DMS 273 (cell line): ENCODE data around the gene RNPS1.

ENCODE experiments used
- DNase-seq: peaks from one replicate; lab custom pipeline; 2025; ENCODE audit not compliant: unreplicated experiment; lab: John Stamatoyannopoulos, UW

RNPS1 gene

DNA sequence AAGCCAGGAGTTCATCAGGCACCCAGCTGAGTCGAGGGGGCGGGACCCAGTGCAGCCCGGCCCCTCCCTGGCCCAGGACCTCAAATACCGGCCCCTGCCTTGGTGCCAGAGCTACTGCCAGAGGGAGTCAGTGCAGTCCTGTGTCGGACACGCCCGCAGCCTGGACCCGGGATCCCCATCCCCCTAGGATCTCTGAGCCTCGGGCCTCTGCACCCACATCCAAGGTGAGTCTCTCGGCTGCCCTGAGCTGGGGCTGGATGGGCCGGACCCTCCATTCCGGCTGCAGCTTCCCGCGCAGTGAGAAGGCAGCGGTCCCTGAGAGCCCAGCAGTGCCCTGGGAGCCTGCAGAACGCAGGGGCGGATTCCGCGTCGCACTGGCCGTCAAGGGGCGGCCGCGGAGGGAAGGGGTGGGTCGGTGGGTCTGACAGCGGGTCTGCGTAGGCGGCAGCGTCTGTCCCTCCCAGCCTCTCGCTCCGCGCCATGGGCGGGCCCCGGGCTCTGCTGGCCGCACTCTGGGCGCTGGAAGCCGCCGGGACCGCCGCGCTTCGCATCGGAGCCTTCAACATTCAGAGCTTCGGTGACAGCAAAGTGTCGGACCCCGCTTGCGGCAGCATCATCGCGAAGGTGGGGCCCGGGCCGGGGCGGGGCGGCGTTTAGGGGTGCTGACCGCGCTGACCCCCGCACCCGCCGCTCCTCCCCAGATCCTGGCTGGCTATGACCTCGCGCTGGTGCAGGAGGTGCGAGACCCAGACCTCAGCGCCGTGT is 31.4 kb downstream of the RNPS1 start, which contains the start of gene DNASE1L2:
TSS of gene DNASE1L2 (plus strand) at position 108 of the 765 bp plus-strand sequence. CDS start at position 481, 373 bp downstream.
- DNase-seq, result peak; percentile 83

GRCh38 chr16:2235695-2236336 is 32.1 kb downstream of the RNPS1 start:
- peak; percentile 53 for DNase-seq

DNA sequence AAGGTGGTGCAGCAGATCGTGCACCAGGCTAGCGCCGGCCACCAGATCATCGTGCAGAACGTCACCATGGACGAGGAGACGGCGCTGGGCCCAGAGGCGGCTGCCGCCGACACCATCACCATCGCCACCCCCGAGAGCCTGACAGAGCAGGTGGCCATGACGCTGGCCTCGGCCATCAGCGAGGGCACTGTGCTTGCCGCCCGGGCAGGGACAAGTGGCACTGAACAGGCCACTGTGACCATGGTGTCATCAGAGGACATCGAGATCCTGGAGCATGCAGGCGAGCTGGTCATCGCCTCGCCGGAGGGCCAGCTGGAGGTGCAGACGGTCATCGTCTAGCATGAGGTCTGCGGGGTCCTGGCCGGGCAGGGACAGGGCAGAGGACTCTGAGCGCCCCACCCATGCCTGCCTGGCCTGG is 32.7 kb downstream of the RNPS1 start:
- no peak for DNase-seq

- DNase-seq, result no peak
Observed at GRCh38 chr16:2234813-2235170, 33.1 kb downstream of the RNPS1 start.

DNA sequence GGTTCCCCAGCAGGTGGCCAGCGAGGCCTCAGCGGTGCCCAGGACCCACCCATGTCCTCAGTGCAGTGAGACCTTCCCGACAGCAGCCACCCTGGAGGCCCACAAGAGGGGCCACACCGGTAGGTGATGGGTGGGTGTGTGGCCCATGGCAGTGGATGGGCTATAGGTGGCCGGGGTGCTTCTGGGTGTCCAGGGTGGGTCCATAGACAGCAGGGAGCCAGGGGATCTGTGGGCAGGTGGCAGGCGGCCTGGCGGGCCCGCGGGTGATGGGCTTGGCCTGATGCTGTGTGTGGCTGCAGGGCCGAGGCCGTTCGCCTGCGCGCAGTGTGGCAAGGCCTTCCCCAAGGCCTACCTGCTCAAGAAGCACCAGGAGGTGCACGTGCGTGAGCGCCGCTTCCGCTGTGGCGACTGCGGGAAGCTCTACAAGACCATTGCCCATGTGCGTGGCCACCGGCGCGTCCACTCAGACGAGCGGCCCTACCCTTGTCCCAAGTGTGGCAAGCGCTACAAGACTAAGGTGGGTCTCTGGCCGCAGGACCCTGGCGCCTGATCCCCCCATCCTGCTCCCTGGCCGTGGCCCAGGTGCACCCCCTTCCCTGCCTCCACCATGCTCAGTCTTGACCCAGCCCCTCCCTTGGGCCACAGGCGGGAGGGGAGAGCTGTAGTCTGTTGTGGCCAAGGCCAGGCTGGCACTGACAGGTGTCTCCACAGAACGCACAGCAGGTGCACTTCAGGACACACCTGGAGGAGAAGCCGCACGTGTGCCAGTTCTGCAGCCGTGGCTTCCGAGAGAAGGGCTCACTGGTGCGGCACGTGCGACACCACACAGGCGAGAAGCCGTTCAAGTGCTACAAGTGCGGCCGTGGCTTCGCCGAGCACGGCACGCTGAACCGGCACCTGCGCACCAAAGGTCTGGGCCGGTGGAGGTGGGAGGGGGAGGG is 33.8 kb downstream of the RNPS1 start:
- DNase-seq, result no peak

DNA sequence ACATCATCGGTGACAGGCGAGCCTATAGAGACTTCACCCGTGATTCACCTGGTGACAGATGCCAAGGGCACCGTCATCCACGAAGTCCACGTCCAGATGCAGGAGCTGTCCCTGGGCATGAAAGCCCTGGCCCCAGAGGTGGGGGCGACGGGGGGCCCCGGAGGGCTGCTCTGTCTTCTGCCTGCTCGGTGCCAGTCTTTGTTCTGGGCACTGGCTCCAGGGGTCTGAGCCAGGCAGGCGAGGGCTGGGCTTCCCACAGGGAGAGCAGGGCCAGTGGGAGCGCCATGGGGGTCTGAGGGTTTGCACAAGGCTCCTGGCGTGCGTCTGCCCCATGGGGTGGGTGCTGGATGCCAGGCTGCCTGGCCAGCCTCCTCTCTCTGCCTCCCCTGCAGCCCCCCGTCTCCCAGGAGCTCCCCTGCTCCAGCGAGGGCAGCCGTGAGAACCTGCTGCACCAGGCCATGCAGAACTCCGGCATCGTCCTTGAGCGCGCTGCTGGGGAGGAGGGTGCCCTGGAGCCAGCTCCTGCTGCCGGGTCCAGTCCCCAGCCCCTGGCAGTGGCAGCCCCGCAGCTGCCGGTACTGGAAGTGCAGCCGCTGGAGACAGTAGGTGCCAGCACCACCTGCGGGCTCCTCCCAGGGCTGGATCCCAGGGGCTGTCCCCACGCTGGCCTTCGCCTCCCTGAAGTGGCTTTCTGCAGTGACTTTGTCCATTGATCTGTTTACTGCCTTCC is 34.7 kb downstream of the RNPS1 start:
- no peak for DNase-seq

DNA sequence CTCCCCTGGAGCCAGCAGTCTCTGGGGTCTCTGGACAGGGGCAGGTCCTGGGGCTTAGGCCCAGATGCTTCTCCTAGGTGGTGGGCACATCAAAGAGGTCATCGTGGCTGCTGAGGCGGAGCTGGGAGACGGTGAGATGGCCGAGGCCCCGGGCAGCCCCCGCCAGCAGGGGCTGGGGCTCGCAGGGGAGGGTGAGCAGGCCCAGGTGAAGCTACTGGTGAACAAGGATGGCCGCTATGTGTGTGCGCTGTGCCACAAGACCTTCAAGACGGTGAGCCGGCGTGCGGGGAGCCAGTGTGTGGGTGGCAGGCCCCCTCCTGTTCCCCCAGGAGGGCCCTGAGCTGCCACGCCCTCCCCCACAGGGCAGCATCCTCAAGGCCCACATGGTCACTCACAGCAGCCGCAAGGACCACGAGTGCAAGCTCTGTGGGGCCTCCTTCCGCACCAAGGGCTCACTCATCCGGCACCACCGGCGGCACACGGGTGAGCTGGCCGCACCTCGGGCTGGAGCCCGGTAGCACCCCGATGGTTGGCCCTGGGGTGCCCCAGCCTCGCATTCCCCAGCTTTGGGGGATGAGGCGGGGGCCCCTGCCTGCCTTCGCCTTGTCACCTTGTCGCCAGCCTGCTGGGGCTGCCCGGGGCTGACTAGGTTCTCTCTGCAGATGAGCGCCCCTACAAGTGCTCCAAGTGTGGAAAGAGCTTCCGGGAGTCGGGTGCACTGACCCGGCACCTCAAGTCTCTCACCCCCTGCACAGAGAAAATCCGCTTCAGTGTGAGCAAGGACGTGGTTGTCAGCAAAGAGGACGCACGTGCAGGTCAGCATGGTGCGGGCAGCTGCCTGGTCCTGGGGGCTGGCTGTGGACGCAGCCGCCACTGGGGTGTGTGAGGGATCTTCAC is 35.6 kb downstream of the RNPS1 start:
- DNase-seq, result no peak

- peak; percentile 47 for DNase-seq
Observed at GRCh38 chr16:2231016-2231931, 36.7 kb downstream of the RNPS1 start.

GRCh38 chr16:2230376-2230775 is 37.5 kb downstream of the RNPS1 start:
- DNase-seq, result no peak

GRCh38 chr16:2229632-2230250 is 38.2 kb downstream of the RNPS1 start:
- no peak for DNase-seq

- DNase-seq, result no peak
Observed at GRCh38 chr16:2229091-2229490, 38.8 kb downstream of the RNPS1 start.

GRCh38 chr16:2228161-2228824 is 39.6 kb downstream of the RNPS1 start:
- DNase-seq, result no peak

DNA sequence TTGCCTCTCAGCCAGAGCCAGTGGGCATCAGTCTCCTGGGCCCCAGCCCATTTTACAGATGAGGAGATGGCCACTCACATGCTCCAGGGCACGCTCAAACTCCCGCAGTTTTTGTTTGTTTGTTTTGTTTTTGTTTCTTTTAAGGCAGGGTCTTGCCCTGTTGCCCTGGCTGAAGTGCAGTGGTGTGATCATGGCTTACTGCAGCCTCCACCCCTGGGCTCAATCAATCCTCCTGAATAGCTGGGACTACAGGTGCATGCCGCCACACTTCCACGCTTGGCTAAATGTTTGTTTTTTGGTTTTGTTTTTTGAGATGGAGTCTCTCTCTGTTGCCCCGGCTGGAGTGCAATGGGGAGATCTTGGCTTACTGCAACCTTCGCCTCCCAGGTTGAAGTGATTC is 41.0 kb downstream of the RNPS1 start:
- no peak for DNase-seq

- no peak for DNase-seq
Observed at GRCh38 chr16:2226245-2226793, 41.6 kb downstream of the RNPS1 start.

GRCh38 chr16:2223942-2224486 is 43.9 kb downstream of the RNPS1 start:
- peak; percentile 76 for DNase-seq

GRCh38 chr16:2223221-2223941 is 44.5 kb downstream of the RNPS1 start, which contains the start of gene E4F1:
Gene E4F1 (plus strand): TSS chr16:2223591. CDS start chr16:2223614, 23 bp downstream.
- DNase-seq, result peak; percentile 100
